Measurements from ENCODE around the gene MYLK4.

The MYLK4 gene

DNA sequence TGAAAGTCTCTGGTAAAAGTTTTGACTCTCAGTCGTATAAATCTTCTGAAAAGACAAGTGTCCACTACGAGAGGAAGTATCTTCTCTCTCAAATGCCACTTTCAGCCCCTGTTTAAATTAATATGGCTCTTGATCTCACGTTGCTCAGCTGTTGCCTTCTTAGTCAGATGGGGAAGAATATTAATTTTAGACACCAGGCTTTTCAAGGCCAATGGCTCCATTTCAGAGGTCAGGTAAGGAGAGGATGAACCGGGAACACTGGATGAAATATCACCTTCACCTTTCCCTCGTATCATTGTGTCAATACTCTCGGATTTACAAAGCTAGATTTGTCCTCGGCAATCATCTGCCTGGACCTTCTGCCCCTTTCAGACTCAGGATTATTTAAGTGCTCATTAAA is at the start of gene MYLK4:
TSS of gene MYLK4 (minus strand) at position 91 of the 400 bp plus-strand sequence. CDS start 1,628 bp downstream, outside the sequence.
- in situ Hi-C loops (cut with HindIII; ENCODE audit: low sequenced_read_pairs) = no loop called here

DNA sequence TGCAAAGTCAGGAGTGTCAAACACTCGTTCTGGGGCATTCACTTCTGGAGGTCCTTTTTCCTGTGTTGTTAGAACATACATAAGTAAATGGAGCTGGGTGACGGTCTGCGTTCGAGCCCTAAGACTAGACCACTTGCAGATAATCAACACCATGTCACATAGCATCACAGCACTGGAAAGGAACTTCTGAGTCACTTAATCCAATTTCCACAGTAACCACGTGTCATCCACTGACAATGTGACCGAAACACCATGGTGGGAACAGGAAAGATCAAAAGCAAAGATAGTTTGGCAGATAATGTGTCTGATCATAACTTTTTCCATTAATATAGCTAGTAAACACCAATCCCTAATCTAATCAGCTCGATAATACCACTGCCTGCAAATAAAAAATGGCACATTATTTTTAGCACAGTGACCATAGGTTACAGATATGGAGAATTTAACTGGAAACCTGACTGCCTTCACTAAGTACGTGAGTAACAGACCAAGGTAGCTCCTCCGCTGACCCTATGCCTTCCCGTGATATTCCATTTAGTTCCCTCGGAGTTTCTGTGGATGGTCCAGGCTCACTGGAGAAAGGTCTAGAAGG is 49.3 kb upstream of the MYLK4 start:
- in situ Hi-C loops (cut with HindIII; ENCODE audit: low sequenced_read_pairs) = no loop called here

DNA sequence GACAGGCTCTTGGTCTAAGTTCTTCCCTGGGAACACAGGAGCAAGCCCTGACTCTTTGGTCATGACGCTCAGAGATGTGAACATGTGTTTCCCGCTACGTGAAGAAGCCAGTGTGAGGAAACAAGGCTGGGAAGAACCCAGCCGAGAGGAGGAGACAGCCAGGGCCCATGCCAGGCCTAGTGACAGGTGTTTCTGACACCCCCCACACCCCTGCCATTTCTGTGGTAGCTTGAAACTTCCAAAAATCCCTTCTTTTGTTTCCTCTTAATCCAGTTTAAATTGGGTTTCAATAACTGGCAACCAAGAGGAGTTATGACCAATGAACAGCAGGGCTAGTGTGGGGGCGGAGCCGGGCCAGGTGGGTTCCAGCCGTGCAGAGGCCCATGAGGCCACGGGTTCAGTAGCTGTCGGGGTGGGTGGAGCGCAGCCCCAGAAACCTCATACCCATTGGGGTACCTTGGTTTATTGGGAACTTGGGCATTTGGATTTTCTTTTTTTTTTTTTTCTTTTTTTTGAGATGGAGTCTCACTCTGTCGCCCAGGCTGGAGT is 47.9 kb upstream of the MYLK4 start:
- in situ Hi-C loops (cut with HindIII; ENCODE audit: low sequenced_read_pairs) = no loop called here

DNA sequence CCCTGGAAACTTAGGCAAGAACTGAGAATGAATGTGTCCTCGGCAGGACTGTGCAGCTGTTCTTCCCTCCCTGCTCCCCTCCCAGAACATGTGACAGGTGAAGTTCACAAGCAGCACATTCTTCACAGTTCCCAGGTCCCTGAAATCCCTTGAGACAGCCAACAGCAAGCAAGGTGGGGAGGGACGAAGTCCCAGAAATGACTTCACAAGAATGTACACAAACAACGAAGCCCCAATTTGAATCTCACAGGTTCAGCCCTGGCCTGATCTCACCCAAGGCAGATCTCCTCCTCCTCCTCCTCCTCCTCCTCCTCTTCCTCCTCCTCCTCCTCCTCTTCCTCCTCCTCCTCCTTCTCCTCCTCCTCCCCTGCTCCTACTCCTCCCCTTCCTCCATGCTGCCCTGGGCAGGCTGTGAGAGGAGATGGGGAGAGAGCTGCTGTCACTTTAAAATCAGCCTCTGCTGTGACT is 46.9 kb upstream of the MYLK4 start:
- in situ Hi-C loops (cut with HindIII; ENCODE audit: low sequenced_read_pairs) = no loop called here

DNA sequence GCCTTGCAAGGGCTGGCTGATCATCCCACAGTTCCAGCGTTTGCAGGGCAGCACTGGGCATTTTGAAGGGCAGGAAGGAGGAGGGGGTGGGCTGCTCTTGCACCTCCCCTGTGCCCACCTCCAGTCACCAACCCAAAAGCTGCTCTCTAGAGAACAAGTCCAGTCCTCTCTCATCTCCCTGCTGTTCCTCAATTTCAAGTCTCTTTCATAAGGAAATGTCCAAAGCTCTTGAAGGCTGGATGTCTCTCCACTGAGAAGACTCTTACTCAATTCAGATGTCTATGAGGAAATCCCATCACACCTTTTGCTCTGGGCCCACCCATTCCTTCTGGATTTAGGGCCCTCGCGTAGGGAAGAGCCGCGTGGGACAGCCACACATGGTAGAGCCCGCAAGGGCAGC is 46.1 kb upstream of the MYLK4 start:
- in situ Hi-C loops (cut with HindIII; ENCODE audit: low sequenced_read_pairs) = no loop called here

DNA sequence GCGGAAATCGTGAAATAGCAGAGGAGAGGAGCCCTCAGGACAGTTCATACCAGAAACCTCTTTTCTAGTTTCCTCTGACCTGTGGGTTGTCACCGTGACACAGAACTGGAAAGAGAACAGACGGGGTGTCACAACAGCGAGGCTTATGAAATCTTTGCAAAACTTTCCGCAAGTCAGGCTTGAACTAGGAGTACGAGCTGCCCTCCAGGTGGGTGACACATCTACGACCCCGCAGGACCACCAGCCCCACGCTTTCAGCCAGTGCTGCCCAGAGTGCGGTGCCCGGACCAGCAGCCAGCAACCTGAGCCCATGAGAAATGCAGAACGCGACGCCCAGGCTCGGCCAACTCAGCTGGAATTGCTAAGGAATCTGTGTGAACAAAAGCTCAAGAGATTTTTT is 45.2 kb upstream of the MYLK4 start:
- in situ Hi-C loops (cut with HindIII; ENCODE audit: low sequenced_read_pairs) = no loop called here

DNA sequence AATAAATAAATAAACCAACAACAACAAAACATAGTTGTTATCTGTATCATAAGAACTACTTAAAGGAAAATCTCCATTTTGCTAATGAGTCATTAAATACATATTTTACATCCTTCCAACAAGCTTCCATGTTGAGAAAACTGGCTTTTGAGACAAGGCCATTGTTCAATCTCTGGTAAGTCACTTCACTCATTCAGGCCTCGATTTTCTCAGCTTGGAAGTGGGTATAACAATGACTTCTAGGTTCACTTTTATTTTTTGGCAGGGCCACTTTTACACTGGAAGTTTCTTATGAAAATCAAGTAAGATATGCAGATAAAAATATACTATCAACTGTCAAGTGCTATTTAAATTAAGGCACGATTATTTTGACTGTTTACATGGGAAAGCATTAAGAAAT is 44.4 kb upstream of the MYLK4 start:
- in situ Hi-C loops (cut with HindIII; ENCODE audit: low sequenced_read_pairs) = no loop called here

DNA sequence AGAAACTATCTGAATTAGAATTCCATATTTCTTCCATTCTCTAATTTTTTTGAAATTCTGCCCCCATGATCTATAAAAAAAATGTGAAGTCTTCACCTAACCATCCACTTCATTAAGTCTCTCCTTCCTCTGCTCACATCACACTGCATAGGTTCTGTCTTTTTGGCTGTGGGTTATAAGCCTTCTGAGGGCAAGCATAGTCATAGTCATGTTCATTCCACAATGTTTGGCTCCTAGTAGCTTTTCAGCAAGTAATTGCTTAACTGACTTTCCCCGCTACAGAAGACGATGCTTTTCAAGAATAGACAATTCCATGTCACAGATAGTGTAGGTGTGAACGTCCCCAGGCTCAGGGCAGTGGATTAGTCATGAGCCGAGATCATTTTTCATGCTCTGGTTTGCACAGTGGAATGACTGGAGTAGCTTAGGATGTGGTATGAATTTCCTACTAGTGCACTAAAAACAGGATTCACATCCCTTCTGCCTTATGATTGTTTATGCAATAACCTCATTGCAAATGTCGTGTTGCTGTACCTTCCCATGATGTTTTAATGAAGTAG is 43.5 kb upstream of the MYLK4 start:
- in situ Hi-C loops (cut with HindIII; ENCODE audit: low sequenced_read_pairs) = loop anchor here (5.0 kb wide), 2 partner anchors 38 to 98 kb away; no protein-coding TSS in a partner anchor

DNA sequence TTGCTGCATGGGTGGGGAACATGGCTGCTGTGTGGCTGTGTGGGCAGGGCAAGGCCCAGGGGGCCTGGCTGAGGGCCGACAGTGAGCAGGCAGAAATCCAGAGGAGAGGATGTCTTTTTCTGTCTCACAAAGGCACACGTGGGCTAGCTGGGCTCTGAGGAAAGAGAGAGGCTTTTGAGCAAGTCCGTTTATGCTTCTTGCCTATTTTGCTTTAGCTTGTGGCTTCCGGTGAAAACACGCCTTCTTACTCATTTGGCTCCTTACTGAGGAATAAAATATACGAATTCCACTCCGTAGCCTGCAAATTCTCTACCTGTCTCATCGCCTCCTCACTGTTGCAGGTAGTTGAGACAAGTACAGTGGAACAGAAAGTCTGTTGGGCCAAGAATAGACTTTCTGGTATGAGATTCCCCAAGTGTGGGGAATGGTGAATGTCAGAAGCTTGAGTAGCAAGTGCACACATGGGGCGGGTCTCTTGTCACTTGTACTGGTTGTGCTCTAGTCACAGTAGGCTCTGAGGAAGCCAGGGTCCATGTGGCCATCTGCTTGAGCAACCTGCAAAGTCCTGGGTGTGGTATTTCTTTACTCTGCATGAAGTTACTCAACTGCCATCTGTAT is 42.9 kb upstream of the MYLK4 start:
- in situ Hi-C loops (cut with HindIII; ENCODE audit: low sequenced_read_pairs) = loop anchor here (5.0 kb wide), 2 partner anchors 39 to 99 kb away; no protein-coding TSS in a partner anchor

DNA sequence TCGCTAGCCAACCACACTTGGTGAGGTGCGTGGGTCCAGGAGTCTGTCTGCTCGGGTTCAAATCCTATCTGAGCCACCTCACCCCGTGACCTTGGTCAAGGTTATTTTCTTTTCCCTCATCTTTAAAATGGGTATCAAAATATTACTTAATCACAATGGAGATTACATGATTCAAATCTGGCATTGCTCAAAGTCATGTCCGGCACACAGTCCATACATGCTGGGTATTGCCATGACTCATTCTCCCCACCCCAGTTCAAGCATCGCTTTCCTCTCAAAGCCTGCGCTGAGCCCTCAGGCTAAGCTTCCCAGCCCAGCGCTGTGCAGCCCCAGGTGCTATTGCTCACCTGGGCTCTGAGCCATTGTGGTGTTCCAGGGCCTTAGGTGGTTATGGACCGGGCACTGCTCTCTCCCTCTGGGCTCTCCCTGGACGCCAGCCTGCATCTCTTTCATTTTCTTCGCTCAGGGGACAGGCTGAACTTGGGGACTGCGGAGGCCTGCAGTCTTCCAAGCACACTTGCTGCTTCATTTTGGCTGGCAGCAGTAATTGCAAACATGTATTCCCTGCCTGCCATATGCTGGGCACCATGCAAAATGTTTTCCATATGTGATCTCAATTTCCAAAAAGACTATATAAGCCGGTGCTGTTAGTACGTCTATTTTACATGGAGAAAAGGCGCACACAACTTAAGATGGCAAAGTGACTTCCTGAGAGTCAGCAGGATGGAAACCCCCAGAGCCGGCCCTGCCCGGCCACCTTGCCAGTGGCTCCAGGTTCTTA is 41.8 kb upstream of the MYLK4 start:
- in situ Hi-C loops (cut with HindIII; ENCODE audit: low sequenced_read_pairs) = loop anchor here (5.0 kb wide), 2 partner anchors 40 to 100 kb away; no protein-coding TSS in a partner anchor

DNA sequence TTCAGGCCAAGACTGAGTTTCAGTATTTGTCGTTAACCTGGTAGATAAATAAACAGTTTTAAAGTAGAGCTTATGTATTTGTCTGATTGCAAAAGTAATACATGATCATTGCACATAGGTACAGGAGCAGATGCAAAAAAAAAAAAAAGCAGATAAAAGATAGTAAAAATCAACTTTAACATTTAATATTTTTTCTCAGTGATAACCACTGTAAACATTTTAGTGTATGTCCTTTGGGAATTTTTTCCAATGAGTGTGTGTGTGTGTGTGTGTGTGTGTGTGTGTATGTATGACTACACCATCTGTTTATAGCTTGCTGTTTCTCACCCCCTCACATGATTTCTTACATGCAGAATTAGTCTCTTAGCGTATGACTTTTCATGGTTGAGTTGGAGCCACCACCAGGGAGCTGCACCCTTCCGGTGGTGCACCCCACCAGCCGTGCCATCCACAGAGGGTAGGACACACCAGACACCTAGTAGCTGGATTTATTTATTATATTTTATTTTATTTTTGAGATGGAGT is 40.8 kb upstream of the MYLK4 start:
- in situ Hi-C loops (cut with HindIII; ENCODE audit: low sequenced_read_pairs) = loop anchor here (5.0 kb wide), 2 partner anchors 41 to 101 kb away; no protein-coding TSS in a partner anchor

DNA sequence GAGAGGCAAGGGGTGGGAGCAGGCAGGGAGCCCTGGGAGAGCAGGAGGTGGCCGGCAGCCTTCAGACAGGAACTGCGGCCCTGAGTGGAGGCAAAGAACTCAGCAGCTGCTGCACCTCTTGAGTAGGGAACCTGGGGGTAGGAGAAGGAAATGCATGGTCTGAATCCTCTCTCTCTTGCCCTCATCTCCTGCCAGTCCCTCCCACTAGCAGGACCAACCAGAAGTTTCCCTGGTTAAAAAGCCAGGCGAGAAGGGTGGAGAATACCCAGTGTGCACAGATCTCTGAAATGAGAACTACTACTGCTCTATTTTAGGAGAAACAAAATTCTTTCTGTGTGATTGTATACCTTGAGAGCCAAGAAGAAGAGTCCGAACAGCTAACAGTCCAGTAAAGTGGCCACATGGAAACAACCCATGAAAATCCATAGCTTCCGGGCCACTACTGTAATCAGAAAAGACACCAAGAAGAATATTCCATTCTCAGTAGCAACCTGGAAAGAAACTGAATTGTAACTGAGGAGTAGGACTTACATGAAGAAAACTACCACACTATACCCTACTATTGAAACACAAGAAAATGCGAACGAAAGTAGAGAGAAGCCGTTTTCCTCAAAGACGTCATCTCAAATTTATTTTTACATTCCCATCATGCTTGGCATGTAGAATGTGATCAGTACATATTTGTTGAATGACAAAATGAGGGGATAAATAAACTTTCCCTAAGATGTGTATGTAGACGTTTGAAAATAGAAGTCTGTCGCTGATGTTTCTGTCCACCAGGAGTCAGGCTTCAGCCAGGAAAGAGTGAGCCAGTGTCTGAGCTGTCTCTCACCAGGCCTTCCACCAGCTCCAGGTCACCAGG is 40.1 kb upstream of the MYLK4 start:
- in situ Hi-C loops (cut with HindIII; ENCODE audit: low sequenced_read_pairs) = loop anchor here (5.0 kb wide), 2 partner anchors 41 to 101 kb away; no protein-coding TSS in a partner anchor

DNA sequence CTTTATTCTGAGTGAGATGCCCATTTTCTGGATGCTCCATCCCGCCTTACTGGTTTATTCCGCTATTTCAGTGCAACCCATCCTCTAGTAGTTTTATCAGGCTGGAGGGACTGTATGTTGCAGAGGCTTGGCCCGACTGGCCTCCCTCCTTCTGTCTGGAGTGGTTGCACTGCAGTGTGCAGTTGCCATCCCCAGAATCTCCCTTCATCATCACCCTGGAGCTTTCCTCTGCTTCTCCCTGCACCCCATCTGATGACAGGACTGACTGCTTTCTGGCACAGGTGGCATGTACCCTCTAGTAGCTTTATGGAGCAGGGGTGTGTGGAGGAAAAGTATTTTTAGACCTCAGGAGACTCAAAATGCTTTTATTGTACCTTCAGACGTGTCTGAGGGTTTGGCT is 35.5 kb upstream of the MYLK4 start:
- in situ Hi-C loops (cut with HindIII; ENCODE audit: low sequenced_read_pairs) = no loop called here

DNA sequence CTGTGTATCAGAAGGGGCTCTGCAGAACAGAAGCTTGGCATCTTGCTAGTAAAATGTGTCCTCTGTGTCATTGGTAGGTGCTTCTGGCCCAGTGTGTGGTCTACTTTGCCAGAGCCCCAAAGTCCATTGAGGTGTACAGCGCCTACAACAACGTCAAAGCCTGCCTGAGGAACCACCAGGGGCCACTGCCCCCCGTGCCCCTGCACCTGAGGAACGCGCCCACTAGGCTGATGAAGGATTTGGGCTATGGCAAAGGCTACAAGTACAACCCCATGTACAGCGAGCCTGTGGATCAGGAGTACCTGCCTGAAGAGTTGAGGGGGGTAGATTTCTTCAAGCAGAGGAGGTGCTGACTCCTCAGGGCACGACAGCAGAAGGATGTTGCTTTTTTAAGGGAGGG is 34.2 kb upstream of the MYLK4 start:
- in situ Hi-C loops (cut with HindIII; ENCODE audit: low sequenced_read_pairs) = no loop called here

DNA sequence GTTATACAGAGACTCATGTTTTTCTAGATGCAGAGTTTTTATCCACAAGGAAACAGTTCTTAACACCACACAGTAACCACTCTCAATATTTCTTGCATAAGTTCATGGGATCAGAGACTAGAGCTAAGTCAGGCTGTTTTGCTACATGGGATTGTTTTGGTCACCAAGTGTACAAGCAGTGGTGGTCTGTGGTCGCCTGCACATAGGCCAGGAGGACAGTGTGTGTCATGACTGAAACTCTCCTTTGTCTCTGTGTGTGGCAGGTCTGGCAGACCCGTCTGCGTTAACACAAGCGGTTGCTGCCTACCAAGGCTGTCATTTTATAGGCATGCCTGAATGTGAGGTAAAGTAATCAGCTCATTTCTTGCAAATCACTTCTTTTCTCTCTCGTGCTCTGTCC is 33.3 kb upstream of the MYLK4 start:
- in situ Hi-C loops (cut with HindIII; ENCODE audit: low sequenced_read_pairs) = no loop called here

DNA sequence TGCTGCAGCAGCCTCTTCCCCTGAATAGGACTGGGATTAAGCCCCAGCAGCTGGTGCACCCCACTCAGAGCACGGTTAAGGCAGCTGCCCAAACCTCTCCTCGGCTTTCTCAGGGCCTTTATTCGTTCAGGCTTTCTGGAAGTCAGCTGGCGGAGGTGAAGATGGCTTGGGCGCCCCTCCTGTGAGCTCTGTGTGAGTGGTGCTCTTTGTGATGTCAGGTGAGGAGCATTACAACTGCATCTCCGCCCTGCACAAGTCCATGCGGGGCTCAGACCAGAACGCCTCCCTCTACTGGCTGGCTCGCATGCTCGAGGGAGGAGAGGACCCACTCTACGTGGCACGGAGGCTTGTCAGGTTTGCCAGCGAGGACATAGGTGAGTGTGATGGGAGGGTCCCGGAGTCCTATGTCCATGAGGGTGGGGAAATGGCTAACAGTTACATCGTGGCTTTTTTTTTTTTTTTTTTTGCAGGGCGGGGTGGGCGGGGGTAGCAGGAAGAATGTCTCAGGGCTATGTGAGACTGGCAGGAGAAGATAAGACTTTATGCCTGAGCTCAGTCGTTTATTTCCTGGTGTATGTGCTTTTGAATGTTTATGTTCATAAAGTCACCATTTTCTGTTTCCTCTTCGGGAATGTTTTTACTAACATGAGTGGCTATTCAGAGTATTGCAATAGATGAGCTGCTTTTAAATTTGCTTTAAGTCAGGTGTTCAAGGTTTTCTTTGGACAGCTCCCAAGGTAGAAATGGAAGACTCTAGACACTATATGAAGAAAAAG is 32.7 kb upstream of the MYLK4 start:
- in situ Hi-C loops (cut with HindIII; ENCODE audit: low sequenced_read_pairs) = no loop called here

DNA sequence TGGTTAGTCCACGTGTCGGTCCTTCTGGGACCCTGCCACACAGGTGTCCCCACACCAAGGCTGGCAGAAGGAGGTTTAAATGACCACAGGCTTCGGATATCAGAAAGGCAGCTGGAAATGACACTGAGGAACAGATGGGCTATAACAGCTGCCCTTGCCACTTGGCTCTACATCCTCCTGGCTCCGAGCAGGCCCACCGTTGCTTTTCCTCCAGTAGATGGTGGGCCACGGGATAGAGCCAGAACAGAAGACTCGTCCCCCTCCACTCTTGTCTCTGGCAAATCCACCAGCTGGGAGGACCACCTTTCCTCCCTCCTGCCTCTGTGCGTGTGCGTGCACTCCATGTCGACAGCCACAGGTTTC is 32.1 kb upstream of the MYLK4 start:
- in situ Hi-C loops (cut with HindIII; ENCODE audit: low sequenced_read_pairs) = no loop called here

DNA sequence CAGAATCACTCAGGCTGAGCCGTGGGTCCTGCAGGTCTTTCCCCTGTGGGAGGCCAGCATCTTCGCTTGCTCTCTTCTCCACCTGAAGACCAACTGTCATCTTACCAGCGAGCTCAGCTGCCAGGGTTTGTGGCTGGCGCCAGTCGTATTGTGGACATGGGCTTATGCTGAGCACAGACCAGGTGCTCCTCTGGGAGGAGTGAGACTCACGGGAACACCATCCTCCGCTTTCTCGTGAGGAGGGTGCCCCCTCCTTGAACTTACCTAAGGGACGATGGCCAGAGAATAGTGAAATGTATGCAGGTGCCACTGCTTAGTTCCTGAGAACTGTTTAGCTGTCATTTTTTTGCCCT is 31.6 kb upstream of the MYLK4 start:
- in situ Hi-C loops (cut with HindIII; ENCODE audit: low sequenced_read_pairs) = no loop called here

DNA sequence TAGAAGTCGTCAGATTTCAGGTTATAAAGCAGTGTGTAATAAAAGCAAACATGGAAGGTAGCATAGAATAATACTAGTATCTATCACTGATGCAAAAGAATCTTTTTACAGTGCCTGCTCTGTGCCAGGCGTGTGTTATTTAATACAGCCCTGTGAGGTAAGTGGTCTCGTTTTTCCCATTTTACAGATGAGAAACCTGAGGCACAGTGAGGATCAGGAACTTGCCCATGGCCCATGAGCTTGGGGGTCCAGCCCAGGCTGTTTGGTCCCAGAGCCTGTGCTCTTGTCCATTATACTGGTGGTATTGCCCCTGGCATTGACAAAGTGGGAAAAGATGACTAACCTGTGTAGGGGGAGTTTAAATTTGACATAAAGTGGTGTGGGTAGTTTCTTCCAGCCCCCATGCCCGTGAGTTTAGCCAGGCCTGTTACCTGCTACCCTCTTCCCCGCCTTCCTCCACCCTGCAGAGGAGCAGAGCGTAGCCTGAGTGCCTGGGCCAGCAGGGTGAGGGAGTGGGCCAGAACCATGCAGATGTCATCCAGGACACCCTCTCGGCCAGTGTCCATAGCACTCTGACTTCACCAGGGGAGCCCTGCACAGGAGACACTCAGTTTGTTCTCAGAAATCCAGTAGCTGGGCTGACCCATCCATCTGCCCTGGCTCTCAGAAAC is 31.1 kb upstream of the MYLK4 start:
- in situ Hi-C loops (cut with HindIII; ENCODE audit: low sequenced_read_pairs) = no loop called here
